HTERT RPE-1 (cell line): ENCODE results near the gene NFATC1.

Experiments
- in situ Hi-C: fragments of 300-500 bp; cut with MboI; formaldehyde crosslinking; loops from 4 replicates; pipeline ENCODE4 v1.14.3; 2020; ENCODE audit warnings: low sequenced_read_pairs

Gene NFATC1

GRCh38 chr18:79515944-79516351, 120.2 kb downstream of the NFATC1 start:
- in situ Hi-C loops, result no loop called here

- in situ Hi-C loops, result no loop called here
Observed at GRCh38 chr18:79516441-79516931, 120.8 kb downstream of the NFATC1 start.

GRCh38 chr18:79517341-79517740, 121.6 kb downstream of the NFATC1 start:
- in situ Hi-C loops, result no loop called here

GRCh38 chr18:79518028-79518682, 122.4 kb downstream of the NFATC1 start:
- in situ Hi-C loops, result no loop called here

GRCh38 chr18:79518683-79519128, 123.0 kb downstream of the NFATC1 start:
- in situ Hi-C loops, result no loop called here

- in situ Hi-C loops, result no loop called here
Observed at GRCh38 chr18:79519751-79520477, 124.2 kb downstream of the NFATC1 start.

GRCh38 chr18:79520478-79521390, 125.0 kb downstream of the NFATC1 start:
- in situ Hi-C loops, result no loop called here

- in situ Hi-C loops, result no loop called here
Observed at GRCh38 chr18:79521416-79522205, 125.9 kb downstream of the NFATC1 start.

GRCh38 chr18:79522451-79523205, 126.9 kb downstream of the NFATC1 start:
- in situ Hi-C loops, result no loop called here

GRCh38 chr18:79523206-79523735, 127.5 kb downstream of the NFATC1 start:
- in situ Hi-C loops, result no loop called here

- in situ Hi-C loops, result no loop called here
Observed at GRCh38 chr18:79523736-79524180, 128.0 kb downstream of the NFATC1 start.

- in situ Hi-C loops, result no loop called here
Observed at GRCh38 chr18:79524181-79525078, 128.7 kb downstream of the NFATC1 start.

- in situ Hi-C loops, result no loop called here
Observed at GRCh38 chr18:79525556-79526467, 130.1 kb downstream of the NFATC1 start.

- in situ Hi-C loops, result no loop called here
Observed at GRCh38 chr18:79526468-79527460, 131.0 kb downstream of the NFATC1 start.

- in situ Hi-C loops, result no loop called here
Observed at GRCh38 chr18:79527656-79528315, 132.1 kb downstream of the NFATC1 start.

GRCh38 chr18:79528316-79528695, 132.6 kb downstream of the NFATC1 start:
- in situ Hi-C loops, result no loop called here
